LNCaP clone FGC (cell line): ENCODE results near the gene FAT4.
A peak's percentile ranks its signal among the peaks of the same experiment; 100 is the strongest.

Source experiments
- DNase-seq: peaks from one replicate; pipeline ENCODE4 v3.0.0-alpha.2; 2011; ENCODE audit warnings: low read depth
- H3K4me3 ChIP-seq: 2 replicates; pipeline ENCODE4 v1.5.1; 2011; ENCODE audit warnings: mild to moderate bottlenecking, low read depth, low read length, control low read depth
- TF ChIP-seq, protein P1 (sequence below): IDR thresholded peaks from 2 replicates; pipeline ENCODE4 v1.5.1; 2012; ENCODE audit warnings: mild to moderate bottlenecking; ENCODE audit not compliant: control insufficient read depth, insufficient read depth; ENCODE audit errors: extremely low read depth

Gene FAT4

DNA sequence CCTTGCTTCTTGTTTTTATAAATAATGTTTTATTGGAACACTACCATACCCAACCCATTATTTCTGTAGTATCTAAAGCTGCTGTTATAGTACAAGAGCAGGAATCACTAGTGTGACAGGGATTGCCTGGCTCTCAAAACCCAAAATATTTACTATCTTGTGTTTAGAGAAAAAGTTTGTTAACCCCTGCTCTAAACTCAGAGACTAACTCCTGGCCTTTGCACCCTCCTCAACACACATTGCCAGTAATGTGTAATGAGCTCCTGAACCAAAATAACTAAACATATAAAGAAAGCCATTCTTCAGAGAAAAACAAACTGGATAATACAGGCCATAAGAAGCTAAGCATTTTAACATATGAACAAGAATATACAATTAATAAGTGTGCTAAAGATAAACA is 8.2 kb upstream of the FAT4 start:
- no peak for DNase-seq
- TF ChIP-seq, protein P1, sequence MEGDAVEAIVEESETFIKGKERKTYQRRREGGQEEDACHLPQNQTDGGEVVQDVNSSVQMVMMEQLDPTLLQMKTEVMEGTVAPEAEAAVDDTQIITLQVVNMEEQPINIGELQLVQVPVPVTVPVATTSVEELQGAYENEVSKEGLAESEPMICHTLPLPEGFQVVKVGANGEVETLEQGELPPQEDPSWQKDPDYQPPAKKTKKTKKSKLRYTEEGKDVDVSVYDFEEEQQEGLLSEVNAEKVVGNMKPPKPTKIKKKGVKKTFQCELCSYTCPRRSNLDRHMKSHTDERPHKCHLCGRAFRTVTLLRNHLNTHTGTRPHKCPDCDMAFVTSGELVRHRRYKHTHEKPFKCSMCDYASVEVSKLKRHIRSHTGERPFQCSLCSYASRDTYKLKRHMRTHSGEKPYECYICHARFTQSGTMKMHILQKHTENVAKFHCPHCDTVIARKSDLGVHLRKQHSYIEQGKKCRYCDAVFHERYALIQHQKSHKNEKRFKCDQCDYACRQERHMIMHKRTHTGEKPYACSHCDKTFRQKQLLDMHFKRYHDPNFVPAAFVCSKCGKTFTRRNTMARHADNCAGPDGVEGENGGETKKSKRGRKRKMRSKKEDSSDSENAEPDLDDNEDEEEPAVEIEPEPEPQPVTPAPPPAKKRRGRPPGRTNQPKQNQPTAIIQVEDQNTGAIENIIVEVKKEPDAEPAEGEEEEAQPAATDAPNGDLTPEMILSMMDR, result no peak
- H3K4me3 ChIP-seq, result no peak overlapping the region

DNA sequence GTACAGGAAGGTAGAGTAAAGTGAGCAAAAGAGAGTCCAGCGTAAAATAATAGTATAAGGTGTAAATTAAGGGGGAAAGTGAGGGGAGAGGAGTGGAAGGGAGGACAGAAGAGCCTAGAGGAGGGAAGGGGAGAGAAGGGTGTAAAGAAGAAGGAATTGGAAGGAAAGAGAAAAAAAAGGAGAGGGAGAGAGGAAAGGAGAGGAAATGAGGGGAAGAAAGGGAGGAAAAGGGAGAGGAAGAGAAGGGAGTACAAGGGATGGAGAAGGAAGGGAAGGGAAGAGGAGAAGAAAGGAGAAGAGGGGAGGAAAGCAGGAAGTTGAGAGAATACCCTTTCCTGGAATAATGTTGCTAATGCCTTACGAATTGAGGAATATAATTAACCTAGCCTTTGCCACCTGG is 3.3 kb upstream of the FAT4 start:
- no peak overlapping the region for H3K4me3 ChIP-seq
- TF ChIP-seq, protein P1, result no peak
- no peak for DNase-seq

DNA sequence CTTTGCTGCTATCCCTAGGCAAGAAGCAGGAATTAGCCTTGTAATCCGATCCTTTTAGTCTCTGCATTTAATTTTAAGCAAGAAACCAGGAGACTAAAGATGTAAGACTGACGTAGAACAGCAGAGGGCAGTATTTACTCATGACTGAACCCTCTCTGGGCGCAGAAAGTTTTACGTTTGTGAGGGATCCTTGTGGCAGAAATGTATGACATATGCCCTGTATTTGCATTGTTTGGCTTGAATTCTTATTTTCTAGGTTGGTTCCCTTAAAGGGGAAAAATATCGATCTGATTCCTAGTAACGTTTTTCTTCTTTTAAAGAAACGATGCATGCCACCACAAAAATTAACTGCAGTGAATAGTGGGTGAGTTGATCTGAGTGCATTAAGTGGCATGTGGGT is 1.3 kb upstream of the FAT4 start:
- TF ChIP-seq, protein P1, result peak; percentile 78
- peak; percentile 50 for DNase-seq
- H3K4me3 ChIP-seq, result no peak overlapping the region

DNA sequence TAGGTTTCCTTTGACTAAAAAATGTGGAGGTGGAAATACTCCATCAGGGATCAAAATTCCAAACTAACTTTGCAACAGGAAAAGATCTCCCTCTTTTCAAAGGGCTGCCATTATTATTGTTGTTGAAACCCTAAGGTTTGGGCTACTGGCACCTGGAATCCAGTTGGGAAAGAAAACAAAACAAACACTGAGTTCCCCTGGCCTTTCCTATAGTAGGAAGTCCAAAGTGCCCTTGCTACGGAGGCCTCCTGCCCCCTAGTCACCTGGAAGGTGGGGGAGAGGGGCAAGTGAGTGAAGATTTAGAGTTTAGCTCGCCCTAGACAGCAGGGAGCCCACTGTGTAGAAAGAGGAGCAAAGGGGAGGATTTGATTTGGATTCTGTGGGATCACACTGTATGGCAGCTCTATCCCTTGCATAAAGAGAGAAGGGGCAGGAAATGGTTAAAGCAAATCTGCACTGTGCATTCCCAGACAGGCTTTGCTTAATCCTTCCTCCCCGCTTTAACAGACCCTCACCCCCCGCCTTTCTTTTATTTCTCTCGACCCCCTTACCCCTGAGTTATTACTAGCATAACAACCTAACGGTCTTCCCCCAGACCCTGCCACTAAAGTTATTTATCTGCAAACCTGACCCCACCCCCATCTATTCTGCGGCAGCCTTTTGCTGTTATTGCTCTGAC is 627 bp upstream of the FAT4 start:
- peak overlapping the region; percentile 67 for H3K4me3 ChIP-seq
- TF ChIP-seq, protein P1, result no peak
- no peak for DNase-seq

DNA sequence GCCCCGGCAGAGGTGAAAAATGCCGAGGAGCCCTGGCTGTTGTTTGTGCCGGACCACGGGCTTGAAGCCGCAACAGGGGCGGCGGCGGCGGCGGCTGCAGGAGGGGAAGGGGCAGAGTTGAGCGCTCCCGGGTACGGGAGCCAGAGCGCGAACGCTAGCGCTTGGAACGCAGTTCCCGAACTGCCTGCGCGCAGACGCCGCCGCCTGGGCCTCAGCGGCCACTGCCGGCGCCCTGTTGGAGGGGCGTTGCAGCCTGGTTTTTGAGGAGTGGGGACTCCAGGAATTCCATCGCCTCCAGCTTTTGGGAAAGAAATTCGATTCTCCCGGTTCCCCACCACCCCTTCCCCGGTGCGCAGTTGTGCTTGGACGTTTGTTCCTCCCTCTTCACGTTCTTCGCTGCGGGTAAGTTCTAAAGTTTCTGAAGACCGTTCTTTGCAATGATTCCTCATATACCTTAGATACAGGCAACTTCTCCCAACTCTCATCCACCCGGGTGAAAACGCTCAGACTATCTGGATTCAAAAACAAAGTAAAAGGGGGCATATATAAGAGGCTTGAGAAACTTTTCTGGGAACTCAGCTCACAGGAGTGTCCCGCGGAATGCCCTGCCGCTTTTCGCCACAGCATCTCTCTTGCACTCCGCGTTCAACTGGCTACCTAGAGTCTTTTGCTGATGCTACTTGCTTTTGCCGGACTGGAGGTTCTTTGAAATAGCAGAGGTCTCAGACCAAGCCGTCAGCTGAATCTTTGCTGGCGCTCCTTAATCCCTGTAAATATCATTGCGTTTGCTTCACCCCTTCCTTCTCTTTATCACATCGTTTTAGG is 1.0 kb downstream of the FAT4 start:
- H3K4me3 ChIP-seq, result peak overlapping the region; percentile 67
- TF ChIP-seq, protein P1, result peak; percentile 28; the same call in 1 of the 2 replicates
- no peak for DNase-seq

DNA sequence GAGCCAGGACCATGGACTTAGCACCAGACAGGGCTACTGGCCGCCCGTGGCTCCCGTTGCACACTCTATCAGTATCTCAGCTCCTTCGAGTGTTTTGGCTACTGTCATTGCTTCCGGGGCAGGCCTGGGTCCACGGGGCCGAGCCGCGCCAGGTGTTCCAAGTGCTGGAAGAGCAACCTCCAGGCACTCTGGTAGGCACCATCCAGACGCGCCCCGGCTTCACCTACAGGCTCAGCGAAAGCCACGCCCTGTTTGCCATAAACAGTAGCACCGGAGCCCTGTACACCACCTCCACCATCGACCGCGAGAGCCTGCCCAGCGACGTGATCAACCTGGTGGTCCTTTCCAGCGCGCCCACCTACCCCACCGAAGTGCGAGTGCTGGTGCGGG is 1.6 kb downstream of the FAT4 start:
- no peak for DNase-seq
- H3K4me3 ChIP-seq, result no peak overlapping the region
- TF ChIP-seq, protein P1, result no peak
